HL-60/S4 treated with phorbol 12-myristate 13-acetate at 8.2 ng/mL for 4 days and 3 days (cell line): ENCODE measurements around the gene SLC12A7.

Experiments
- in situ Hi-C: fragments of 300-500 bp; cut with MboI; formaldehyde crosslinking; loops from 2 replicates; pipeline ENCODE4 v1.15.0; 2022; ENCODE audit warnings: low sequenced_read_pairs

SLC12A7 gene

GRCh38 chr5:1038417-1039209 is 73.2 kb downstream of the SLC12A7 start:
- in situ Hi-C loops, result no loop called here

GRCh38 chr5:1037671-1038416 is 74.0 kb downstream of the SLC12A7 start:
- in situ Hi-C loops, result no loop called here

- in situ Hi-C loops, result no loop called here
Observed at GRCh38 chr5:1037123-1037670, 74.7 kb downstream of the SLC12A7 start.

GRCh38 chr5:1036504-1037122 is 75.2 kb downstream of the SLC12A7 start:
- in situ Hi-C loops, result no loop called here

- in situ Hi-C loops, result no loop called here
Observed at GRCh38 chr5:1035421-1036405, 76.2 kb downstream of the SLC12A7 start.

GRCh38 chr5:1034986-1035385 is 76.9 kb downstream of the SLC12A7 start:
- in situ Hi-C loops, result no loop called here

- in situ Hi-C loops, result no loop called here
Observed at GRCh38 chr5:1034421-1034905, 77.4 kb downstream of the SLC12A7 start.

- in situ Hi-C loops, result no loop called here
Observed at GRCh38 chr5:1033606-1034420, 78.0 kb downstream of the SLC12A7 start.

GRCh38 chr5:1033178-1033577 is 78.7 kb downstream of the SLC12A7 start:
- in situ Hi-C loops, result no loop called here

- in situ Hi-C loops, result no loop called here
Observed at GRCh38 chr5:1032551-1033027, 79.3 kb downstream of the SLC12A7 start.

GRCh38 chr5:1032011-1032410 is 79.9 kb downstream of the SLC12A7 start:
- in situ Hi-C loops, result no loop called here

- in situ Hi-C loops, result no loop called here
Observed at GRCh38 chr5:1031306-1031959, 80.4 kb downstream of the SLC12A7 start.

GRCh38 chr5:1030801-1031271 is 81.0 kb downstream of the SLC12A7 start:
- in situ Hi-C loops, result no loop called here

- in situ Hi-C loops, result no loop called here
Observed at GRCh38 chr5:1029945-1030625, 81.8 kb downstream of the SLC12A7 start.

- in situ Hi-C loops, result no loop called here
Observed at GRCh38 chr5:1029282-1029944, 82.5 kb downstream of the SLC12A7 start.

GRCh38 chr5:1028481-1029281 is 83.2 kb downstream of the SLC12A7 start:
- in situ Hi-C loops, result no loop called here
